Erythroblast (primary cell): ENCODE results near the gene ZNF330.

ENCODE experiments used
- DNase-seq, 2 experiments: peaks; one replicate each; lab custom pipeline; 2025; lab: John Stamatoyannopoulos, UW
- GATA1 ChIP-seq: IDR thresholded peaks from 2 replicates; pipeline ENCODE4 v1.6.1; 2011; ENCODE audit warnings: low read depth, mild to moderate bottlenecking, control low read depth, low read length, moderate library complexity
- POLR2A ChIP-seq: IDR thresholded peaks from 2 replicates; pipeline ENCODE4 v1.6.1; 2011; ENCODE audit warnings: mild to moderate bottlenecking, low read length

Gene ZNF330

DNA sequence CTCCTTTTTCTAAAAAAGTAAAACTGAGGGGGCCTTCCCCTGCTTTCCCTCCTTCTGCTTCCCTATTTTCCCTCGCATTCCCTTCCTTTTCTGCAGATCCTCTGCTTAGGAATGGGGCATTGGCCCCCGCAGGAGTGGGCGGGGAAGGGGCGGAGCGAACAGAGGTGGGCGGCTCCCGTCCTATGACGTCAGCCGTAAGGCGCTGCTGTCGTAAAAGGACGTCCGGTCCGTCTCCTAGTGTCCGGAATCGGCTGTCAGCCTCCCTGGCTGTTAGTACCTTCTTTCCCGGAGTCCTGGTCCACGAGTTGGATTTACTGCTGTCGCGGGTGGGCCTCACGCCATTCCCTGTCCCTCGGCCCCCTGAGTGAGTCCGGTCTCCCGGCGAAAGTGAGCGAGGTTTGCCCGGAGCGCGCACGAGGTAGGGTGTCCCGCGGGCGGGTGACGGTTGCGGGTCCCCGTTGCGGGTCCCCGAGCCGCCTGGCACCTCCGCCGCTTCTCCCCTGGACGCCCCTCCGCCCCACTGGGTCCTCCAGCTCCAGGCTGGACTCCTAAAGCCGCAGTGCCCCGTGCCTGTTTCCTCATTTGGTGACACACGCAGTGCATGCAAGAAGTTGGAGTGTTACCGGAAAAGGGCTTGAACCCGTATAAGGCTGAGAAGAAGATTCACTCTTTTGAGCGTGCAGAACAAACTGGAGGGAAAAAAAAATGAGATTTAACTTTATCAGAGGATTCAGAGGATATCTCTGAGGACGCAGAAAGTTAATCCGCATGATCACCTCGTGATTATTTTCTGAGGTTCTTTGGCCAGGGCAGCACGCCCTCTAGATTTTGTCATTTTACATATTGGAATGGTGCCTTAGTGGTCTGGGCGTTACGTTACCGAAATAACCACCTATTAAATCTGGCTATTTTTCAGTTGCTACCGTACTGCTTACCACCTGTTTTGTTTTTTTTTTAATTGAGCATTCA lies at the start of gene ZNF330:
TSS of gene ZNF330 (plus strand) at position 205 of the 969 bp plus-strand sequence. CDS start 1,477 bp downstream, outside the sequence.
- DNase-seq = peak; percentile 86 to 92
- TF ChIP-seq POLR2A = peak; percentile 84
- no peak for TF ChIP-seq GATA1

DNA sequence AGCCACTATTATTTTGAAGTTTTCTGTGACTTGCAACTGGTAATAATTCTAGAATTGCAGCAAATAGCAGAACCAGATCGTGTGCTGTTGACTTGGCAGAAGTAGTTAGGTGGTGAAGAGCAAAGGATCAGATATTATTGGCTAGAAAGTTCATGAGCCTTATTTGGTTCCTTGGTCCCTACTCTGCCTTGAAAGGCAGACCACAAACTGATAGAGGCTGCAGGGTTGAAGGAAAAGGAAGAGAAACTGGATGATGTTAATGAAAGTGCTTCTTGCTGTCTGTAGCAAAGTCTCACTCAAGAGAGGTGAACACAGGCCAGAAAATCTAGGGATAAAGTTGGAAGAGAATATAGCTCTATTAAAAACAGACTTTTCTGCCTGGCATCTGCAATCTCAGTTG lies 46.2 kb upstream of the ZNF330 start:
- no peak for DNase-seq
- no peak for TF ChIP-seq GATA1

- peak in 1 of 2 experiments; percentile 3 for DNase-seq
- TF ChIP-seq GATA1 = no peak
- no peak for TF ChIP-seq POLR2A
Observed at GRCh38 chr4:141177171-141177570, 43.5 kb upstream of the ZNF330 start.

DNA sequence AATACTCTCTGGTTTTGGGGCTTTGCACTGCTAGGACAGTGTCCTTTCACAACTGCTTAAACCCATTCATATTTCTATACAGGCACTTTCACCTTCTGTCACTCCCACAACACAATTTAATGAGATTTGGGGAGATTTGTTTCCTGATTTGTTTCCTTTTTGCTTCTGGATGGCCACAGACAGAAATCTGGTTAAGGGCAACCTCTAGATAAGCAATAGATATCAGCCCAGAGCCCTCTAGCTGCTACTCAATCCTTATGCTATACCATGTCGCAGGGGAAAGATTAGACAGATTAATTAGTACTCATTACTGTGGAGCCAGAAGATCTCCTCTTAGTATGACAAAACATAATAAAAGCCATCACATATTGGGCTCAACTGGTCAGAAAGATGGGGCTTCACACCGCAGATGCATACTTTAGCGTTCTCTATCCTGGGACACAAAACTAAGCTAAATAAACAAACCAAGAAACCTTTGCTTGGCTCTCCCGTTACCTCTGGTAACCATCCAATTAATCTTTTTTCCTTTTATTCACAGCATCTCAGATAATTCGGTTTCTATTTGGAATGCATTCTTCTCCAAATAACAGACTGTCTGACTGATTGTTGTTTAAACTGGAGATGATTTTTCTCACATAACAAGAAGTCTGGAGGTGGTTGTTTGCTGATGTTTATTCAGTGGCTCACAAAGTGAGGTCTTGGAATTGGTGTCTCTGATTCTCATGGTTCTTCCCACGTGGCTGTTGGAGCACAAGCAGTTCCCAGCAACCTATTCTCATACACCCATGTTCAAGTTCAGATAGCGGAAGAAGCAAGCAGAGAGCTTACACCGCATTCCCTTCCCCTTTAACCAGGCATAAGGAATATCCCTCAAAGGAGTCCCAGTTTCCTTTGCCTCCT lies 41.0 kb upstream of the ZNF330 start:
- TF ChIP-seq GATA1 (no peak), POLR2A (no peak)

GRCh38 chr4:141180991-141181761 lies 39.5 kb upstream of the ZNF330 start:
- TF ChIP-seq GATA1 (no peak), POLR2A (no peak)
- no peak for DNase-seq

More for the DNA sequence above, 41.0 kb upstream of the ZNF330 start:
- DNase-seq = no peak

DNA sequence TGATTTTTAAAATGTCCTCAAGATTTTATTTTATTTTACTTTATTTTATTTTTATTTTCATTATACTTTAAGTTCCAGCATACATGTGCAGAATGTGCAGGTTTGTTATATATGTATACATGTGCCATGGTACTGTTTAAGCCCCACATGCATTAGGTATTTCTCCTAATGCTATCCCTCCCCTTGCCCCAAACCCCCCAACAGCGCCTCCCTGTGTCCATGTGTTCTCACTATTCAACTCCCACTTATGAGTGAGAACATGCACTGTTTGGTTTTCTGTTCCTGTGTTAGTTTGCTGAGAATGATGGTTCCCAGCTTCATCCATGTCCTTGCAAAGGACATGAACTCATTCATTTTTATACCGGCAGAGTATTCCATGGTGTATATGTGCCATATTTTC lies 37.2 kb upstream of the ZNF330 start:
- peak in 1 of 2 experiments; percentile 1 for DNase-seq

DNA sequence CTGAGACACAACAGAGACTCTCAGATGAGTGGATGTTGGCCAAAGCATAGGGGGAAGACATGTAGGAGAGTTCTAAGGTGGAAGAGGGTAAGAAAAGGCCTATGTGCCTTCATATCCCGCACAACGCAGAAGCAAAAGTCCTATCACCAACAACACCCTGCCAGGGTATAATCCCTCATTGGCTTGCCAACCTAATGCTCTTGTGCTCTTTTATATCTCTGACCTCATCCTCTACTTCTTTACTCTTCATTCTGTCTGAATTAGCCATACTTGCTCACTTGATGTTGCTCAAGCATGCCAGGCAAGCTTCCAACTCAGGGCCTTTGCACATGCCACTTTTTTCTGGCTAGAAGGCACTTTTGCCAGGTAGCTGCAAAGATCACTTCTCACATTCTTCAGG lies 28.1 kb upstream of the ZNF330 start:
- DNase-seq = no peak
- TF ChIP-seq POLR2A (no peak), GATA1 (no peak)

DNA sequence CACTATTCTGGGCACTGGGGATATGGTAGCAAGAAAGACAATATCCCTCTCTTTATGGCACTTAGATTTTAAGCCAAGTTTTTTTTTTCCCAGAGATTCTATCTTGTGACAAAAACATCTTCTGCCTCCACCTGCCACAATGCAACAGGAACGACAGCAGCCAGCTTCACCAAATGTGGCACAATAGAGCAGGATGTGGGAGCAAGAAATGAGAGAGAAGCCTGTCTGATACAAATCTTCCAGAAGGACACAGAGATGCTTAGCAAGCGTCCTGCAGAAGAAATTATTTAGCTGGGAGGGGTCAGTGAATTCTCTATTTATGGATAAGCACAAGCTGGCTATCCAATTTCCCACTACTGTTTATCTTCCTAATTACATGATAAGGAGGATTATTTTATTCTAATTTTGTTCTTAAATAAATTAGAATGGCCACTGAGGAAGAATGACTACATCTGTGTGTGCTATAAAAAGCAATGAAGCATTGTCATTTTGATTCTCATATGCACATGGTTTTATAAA lies 27.1 kb upstream of the ZNF330 start:
- DNase-seq = no peak
- TF ChIP-seq POLR2A = no peak
- no peak for TF ChIP-seq GATA1

- TF ChIP-seq GATA1 (no peak), POLR2A (no peak)
- no peak for DNase-seq
Observed at GRCh38 chr4:141195095-141195707, 25.5 kb upstream of the ZNF330 start.

GRCh38 chr4:141196227-141196933 lies 24.3 kb upstream of the ZNF330 start:
- no peak for TF ChIP-seq POLR2A
- DNase-seq = no peak

DNA sequence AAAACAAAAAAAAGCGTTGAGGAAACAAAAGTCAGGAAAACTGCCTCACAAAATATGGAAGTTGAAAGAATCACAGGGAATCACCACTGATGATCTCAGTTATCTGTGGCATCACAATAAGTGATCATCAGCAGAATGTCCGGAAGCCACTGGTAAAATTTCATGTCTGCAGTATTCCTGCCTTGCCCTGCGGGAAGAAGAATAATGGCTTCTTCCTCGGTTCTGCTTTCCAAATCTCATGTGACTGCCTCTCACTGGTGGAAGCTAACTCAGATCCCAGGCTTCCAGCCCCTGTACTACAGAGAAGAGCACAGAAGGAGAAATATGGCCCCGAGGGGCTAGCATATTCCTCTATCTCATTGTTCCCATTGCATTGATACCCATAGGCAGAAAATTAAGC lies 12.7 kb upstream of the ZNF330 start:
- TF ChIP-seq GATA1 (no peak), POLR2A (no peak)
- DNase-seq = no peak

DNA sequence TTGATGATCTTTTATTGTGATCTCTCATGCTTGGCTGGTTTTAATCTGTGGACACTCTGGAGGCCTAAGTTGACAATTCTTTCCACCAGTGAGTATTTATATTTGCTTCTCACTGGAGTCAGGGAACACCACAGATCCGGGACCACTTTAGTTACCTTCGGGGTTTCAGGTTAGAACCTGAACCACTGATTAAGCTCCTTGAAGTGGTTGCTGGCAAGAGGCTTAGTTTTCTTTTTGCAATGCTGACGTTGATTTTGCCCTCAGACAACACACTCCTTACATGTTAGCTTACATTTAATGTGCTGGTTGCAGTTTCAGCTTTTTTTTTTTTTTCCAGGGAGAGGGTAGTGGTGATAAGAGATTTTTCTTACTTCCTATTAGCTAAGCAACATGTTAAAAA lies 10.5 kb upstream of the ZNF330 start:
- TF ChIP-seq POLR2A (no peak), GATA1 (no peak)

GRCh38 chr4:141213550-141213991 lies 7.1 kb upstream of the ZNF330 start:
- TF ChIP-seq POLR2A (no peak), GATA1 (no peak)

More for the DNA sequence above, 10.5 kb upstream of the ZNF330 start:
- DNase-seq = no peak

More at GRCh38 chr4:141213550-141213991, 7.1 kb upstream of the ZNF330 start:
- DNase-seq = no peak
